ENCODE measurements around the gene SKIL. TPM values are rescaled to one million over a fixed set of nuclear protein-coding genes. Genes with fewer than 3 reads are reported as not detected.

Gene SKIL
- total RNA-seq, 1 experiment from 2014 or later = 34.8 TPM

- DNase-seq (ENCODE audit: low read depth) = no peak
Observed at GRCh38 chr3:170437176-170437575, 79.7 kb downstream of the SKIL start.

DNA sequence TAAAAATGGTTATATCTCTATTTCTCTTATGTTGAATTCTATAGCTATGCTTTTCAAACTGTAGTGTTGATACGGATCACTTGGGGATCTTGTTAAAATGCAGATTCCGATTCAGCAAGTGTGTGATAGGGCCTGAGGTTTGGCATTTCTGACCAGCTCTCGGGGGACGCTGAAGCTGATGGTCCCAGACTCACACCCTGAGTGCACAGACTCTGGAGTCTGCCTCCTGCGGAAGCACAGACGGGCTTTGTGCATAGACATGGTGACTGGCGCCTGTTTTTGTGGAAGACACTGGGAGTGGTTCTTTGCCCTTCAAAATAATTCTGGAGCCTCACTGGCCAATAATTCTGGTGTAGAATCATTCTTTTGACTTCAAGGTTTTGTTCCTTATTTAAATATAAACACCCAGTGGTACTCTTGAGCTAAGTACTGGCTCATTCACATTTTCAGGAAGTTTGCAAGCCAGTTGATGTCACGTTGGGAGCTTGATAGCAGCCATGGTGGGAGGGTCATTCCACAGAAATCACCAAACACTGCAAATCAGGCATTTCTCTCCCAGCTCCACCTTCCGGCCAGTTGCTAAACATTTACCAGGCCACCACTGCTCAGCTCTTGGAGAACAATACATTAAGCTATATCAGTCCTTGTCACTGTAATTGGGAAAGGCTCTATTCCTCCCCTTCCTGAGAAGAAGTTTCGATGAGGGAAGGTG lies 80.3 kb downstream of the SKIL start:
- no peak for DNase-seq (ENCODE audit: low read depth)

- no peak for DNase-seq (ENCODE audit: low read depth)
Observed at GRCh38 chr3:170438836-170439235, 81.3 kb downstream of the SKIL start.

- DNase-seq (ENCODE audit: low read depth) = peak; percentile 47
Observed at GRCh38 chr3:170440344-170440743, 82.8 kb downstream of the SKIL start.

- DNase-seq (ENCODE audit: low read depth) = no peak
Observed at GRCh38 chr3:170441412-170441811, 83.9 kb downstream of the SKIL start.

- DNase-seq (ENCODE audit: low read depth) = no peak
Observed at GRCh38 chr3:170442947-170443346, 85.4 kb downstream of the SKIL start.

- no peak for DNase-seq (ENCODE audit: low read depth)
Observed at GRCh38 chr3:170443457-170443856, 85.9 kb downstream of the SKIL start.

Other genes starting within 250 kb of the SKIL start
- 10.7 and 21.2 TPM in 2 replicates for gene PHC3, start 176.0 kb upstream of the SKIL start, total RNA-seq (2014; rRNA removed; shearing (Covaris generic))
- 41.8 and 46.2 TPM in 2 replicates for gene PRKCI, start 135.3 kb upstream of the SKIL start, total RNA-seq (2014; rRNA removed; shearing (Covaris generic))
- 0.23 TPM in 1 of 2 replicates, not detected in the other for gene CLDN11, start 61.2 kb downstream of the SKIL start, total RNA-seq (2014; rRNA removed; shearing (Covaris generic))
- not detected in 2 replicates for gene SLC7A14, start 228.4 kb downstream of the SKIL start, total RNA-seq (2014; rRNA removed; shearing (Covaris generic))